GM23248 (cell line): Measurements from ENCODE around the gene ADM5. TPM values are rescaled to one million over a fixed set of nuclear protein-coding genes. Genes with fewer than 3 reads are reported as not detected.

Experiments used
- DNase-seq: peaks from one replicate; pipeline ENCODE4 v3.0.0-alpha.2; 2015
- H2AFZ ChIP-seq: fragments of 200-600 bp; sonication (generic); 2 replicates; pipeline ENCODE4 v1.6.1; 2016; ENCODE audit warnings: antibody characterized with exemption
- H3F3A ChIP-seq: fragments of 200-600 bp; sonication (generic); 2 replicates; pipeline ENCODE4 v1.6.1; 2016; ENCODE audit warnings: mild to moderate bottlenecking, antibody characterized with exemption, mixed run types; ENCODE audit not compliant: insufficient read depth
- H3K27ac ChIP-seq: fragments of 200-600 bp; sonication (generic); 2 replicates; pipeline ENCODE4 v1.5.1; 2016; ENCODE audit warnings: mild to moderate bottlenecking
- H3K27me3 ChIP-seq: fragments of 200-600 bp; sonication (generic); replicated peaks from 2 replicates; pipeline ENCODE4 v1.6.1; 2016; ENCODE audit warnings: mild to moderate bottlenecking; ENCODE audit not compliant: insufficient read depth
- H3K36me3 ChIP-seq: fragments of 200-600 bp; sonication (generic); 2 replicates; pipeline ENCODE4 v1.6.1; 2016; ENCODE audit warnings: low read depth, mild to moderate bottlenecking
- H3K4me1 ChIP-seq: fragments of 200-600 bp; sonication (generic); 2 replicates; pipeline ENCODE4 v1.6.1; 2016; ENCODE audit warnings: mild to moderate bottlenecking; ENCODE audit not compliant: insufficient read depth
- H3K4me2 ChIP-seq: fragments of 200-600 bp; sonication (generic); one replicate; pipeline ENCODE4 v1.6.1; 2016; ENCODE audit warnings: mild to moderate bottlenecking; ENCODE audit not compliant: unreplicated experiment
- H3K4me3 ChIP-seq: fragments of 200-600 bp; sonication (generic); 2 replicates; pipeline ENCODE4 v1.5.1; 2016; ENCODE audit warnings: mild to moderate bottlenecking
- H3K79me2 ChIP-seq: fragments of 200-600 bp; sonication (generic); 2 replicates; pipeline ENCODE4 v1.6.1; 2016; ENCODE audit warnings: mild to moderate bottlenecking; ENCODE audit not compliant: insufficient read depth
- H3K9ac ChIP-seq: fragments of 200-600 bp; sonication (generic); 2 replicates; pipeline ENCODE4 v1.6.1; 2016; ENCODE audit warnings: mild to moderate bottlenecking
- H3K9me2 ChIP-seq: fragments of 200-600 bp; sonication (generic); 2 replicates; pipeline ENCODE4 v1.6.1; 2016; ENCODE audit warnings: mixed run types, mild to moderate bottlenecking, moderate library complexity; ENCODE audit not compliant: insufficient read depth
- H3K9me3 ChIP-seq: fragments of 200-600 bp; sonication (generic); one replicate; pipeline ENCODE4 v1.6.1; 2017; ENCODE audit warnings: low read depth
- H4K20me1 ChIP-seq: fragments of 200-600 bp; sonication (generic); 2 replicates; pipeline ENCODE4 v1.6.0; 2016; ENCODE audit not compliant: insufficient read depth
- EZH2 ChIP-seq: fragments of 200-600 bp; sonication (generic); IDR thresholded peaks from 2 replicates; pipeline ENCODE4 v1.6.1; 2018; ENCODE audit warnings: antibody characterized with exemption, mild to moderate bottlenecking; ENCODE audit not compliant: insufficient read depth, poor library complexity, severe bottlenecking
- EZH2phosphoT487 ChIP-seq: fragments of 200-600 bp; sonication (generic); IDR thresholded peaks from 2 replicates; pipeline ENCODE4 v1.6.1; 2018; ENCODE audit warnings: antibody characterized with exemption, moderate library complexity, mild to moderate bottlenecking, low read depth; ENCODE audit not compliant: insufficient read depth
- WGBS, 2 experiments: methylation state at CpG; one replicate each; pipeline ENCODE4 v1.1.6; 2015 to 2017; ENCODE audit warnings: low lambda C conversion rate in 2 of 2, low coverage in 1 of 2; ENCODE audit errors: missing lambda C conversion rate in 2 of 2; 5-methylcytosine and 5-hydroxymethylcytosine counted together
- in situ Hi-C: fragments of 300-500 bp; cut with MboI; formaldehyde crosslinking; loops from 2 replicates; pipeline ENCODE4 v1.15.0; 2020
- polyA plus RNA-seq: library from polyadenylated mRNA; unstranded; fragments of >200 nt; fragmentation: Nextera tagmentation; extraction: Ambion mirVana; gene quantifications from 2 replicates; pipeline ENCODE4 v1.2.1, GENCODE V29; 2016
- total RNA-seq: library from RNA; depleted of rRNA; stranded (reverse); fragments of >200 nt; shearing (Covaris generic); gene quantifications from 2 replicates; pipeline ENCODE4 v1.2.3, GENCODE V29; 2014

Gene ADM5
- total and polyA plus RNA-seq, 2 experiments from 2014 or later, result 0.10 TPM; not detected in 1

GRCh38 chr19:49685845-49686332 lies 3.5 kb upstream of the ADM5 start:
- H3K9ac ChIP-seq, result no peak overlapping the region
- H3F3A ChIP-seq, result 0 out of 2 replicates have a peak, but pooled peaks cover 5% of the 10 kb centered on the region
- 77 to 85% methylated on average over 23 of the region's 23 CpGs for WGBS, 2 experiments
- TF ChIP-seq EZH2, result no peak
- no peak for TF ChIP-seq EZH2phosphoT487
- in situ Hi-C loops, result no loop called here
- no peaks in the 10 kb centered on the region for H3K27me3 ChIP-seq
- no peaks in the 10 kb centered on the region for H3K9me3 ChIP-seq
- peaks cover 29% of the 10 kb centered on the region for H3K79me2 ChIP-seq
- H4K20me1 ChIP-seq, result no peaks in the 10 kb centered on the region
- H3K4me2 ChIP-seq, result no peak overlapping the region
- no peak overlapping the region for H3K27ac ChIP-seq
- no peaks in the 10 kb centered on the region for H3K9me2 ChIP-seq
- H3K4me1 ChIP-seq, result 0 out of 2 replicates have a peak, but pooled peaks cover 4% of the 10 kb centered on the region
- no peak overlapping the region for H2AFZ ChIP-seq
- peaks cover 11% of the 10 kb centered on the region; the same call in 1 of the 2 replicates for H3K36me3 ChIP-seq
- H3K4me3 ChIP-seq, result no peak overlapping the region
- DNase-seq, result no peak

- Histone ChIP-seq H3K4me2 (no peak overlapping the region), H3K4me1 (0 out of 2 replicates have a peak, but pooled peaks cover 5% of the 10 kb centered on the region), H3K27ac (no peak overlapping the region), H2AFZ (no peak overlapping the region), H3K36me3 (peaks cover 8% of the 10 kb centered on the region; the same call in 1 of the 2 replicates), H3K9me3 (no peaks in the 10 kb centered on the region), H3K79me2 (peaks cover 22% of the 10 kb centered on the region), H3K9ac (no peak overlapping the region), H3K9me2 (no peaks in the 10 kb centered on the region), H3K4me3 (no peak overlapping the region), H4K20me1 (no peaks in the 10 kb centered on the region), H3K27me3 (no peaks in the 10 kb centered on the region), H3F3A (0 out of 2 replicates have a peak, but pooled peaks cover 5% of the 10 kb centered on the region)
- no peak for DNase-seq
- TF ChIP-seq EZH2phosphoT487 (no peak), EZH2 (no peak)
- in situ Hi-C loops, result no loop called here
- WGBS, 2 experiments, result 63 to 92% methylated on average over 1 to 26 of the region's 27 CpGs
These were observed 2.8 kb upstream of the ADM5 start for GRCh38 chr19:49686503-49687088.

- TF ChIP-seq EZH2phosphoT487, result no peak
- TF ChIP-seq EZH2, result no peak
- 82 to 95% methylated on average over 5 to 12 of the region's 12 CpGs for WGBS, 2 experiments
These were observed 2.2 kb upstream of the ADM5 start for GRCh38 chr19:49687150-49687549.

GRCh38 chr19:49687566-49688316 lies 1.7 kb upstream of the ADM5 start:
- Histone ChIP-seq H3K4me1 (0 out of 2 replicates have a peak, but pooled peaks cover 4% of the 10 kb centered on the region), H3K79me2 (peaks cover 10% of the 10 kb centered on the region; the same call in 1 of the 2 replicates), H3K4me2 (no peak overlapping the region), H3K9ac (no peak overlapping the region), H3K36me3 (peaks cover 8% of the 10 kb centered on the region; the same call in 1 of the 2 replicates), H3F3A (0 out of 2 replicates have a peak, but pooled peaks cover 5% of the 10 kb centered on the region), H4K20me1 (no peaks in the 10 kb centered on the region), H2AFZ (no peak overlapping the region), H3K4me3 (no peak overlapping the region), H3K27me3 (no peaks in the 10 kb centered on the region), H3K9me3 (no peaks in the 10 kb centered on the region), H3K27ac (no peak overlapping the region), H3K9me2 (no peaks in the 10 kb centered on the region)
- no peak for DNase-seq
- TF ChIP-seq EZH2, result no peak
- no peak for TF ChIP-seq EZH2phosphoT487
- in situ Hi-C loops, result no loop called here
- 86 to 89% methylated on average over 22 to 26 of the region's 26 CpGs for WGBS, 2 experiments

More at GRCh38 chr19:49687150-49687549, 2.2 kb upstream of the ADM5 start:
- 0 out of 2 replicates have a peak, but pooled peaks cover 5% of the 10 kb centered on the region for H3F3A ChIP-seq
- no peaks in the 10 kb centered on the region for H4K20me1 ChIP-seq
- H3K9me2 ChIP-seq, result no peaks in the 10 kb centered on the region
- no peak overlapping the region for H3K9ac ChIP-seq
- no peak overlapping the region for H2AFZ ChIP-seq
- no peak overlapping the region for H3K4me3 ChIP-seq
- peaks cover 8% of the 10 kb centered on the region; the same call in 1 of the 2 replicates for H3K36me3 ChIP-seq
- in situ Hi-C loops, result no loop called here
- H3K4me2 ChIP-seq, result no peak overlapping the region
- H3K27ac ChIP-seq, result no peak overlapping the region
- H3K4me1 ChIP-seq, result 0 out of 2 replicates have a peak, but pooled peaks cover 5% of the 10 kb centered on the region
- no peaks in the 10 kb centered on the region for H3K27me3 ChIP-seq
- peaks cover 16% of the 10 kb centered on the region; the same call in 1 of the 2 replicates for H3K79me2 ChIP-seq
- H3K9me3 ChIP-seq, result no peaks in the 10 kb centered on the region
- no peak for DNase-seq
